H1 (cell line): Measurements from ENCODE around the gene PRR33. TPM values are rescaled to one million over a fixed set of nuclear protein-coding genes. Genes with fewer than 3 reads are reported as not detected.

ENCODE experiments used
- CHD1 ChIP-seq: IDR thresholded peaks from 2 replicates; pipeline ENCODE4 v1.6.1; 2012; ENCODE audit warnings: low read depth, low read length, improper control_type of control experiment
- EZH2 ChIP-seq: fragments of 200-600 bp; sonication (generic); IDR thresholded peaks from 2 replicates; pipeline ENCODE4 v1.7.1; 2012; ENCODE audit warnings: low read depth, mild to moderate bottlenecking, moderate library complexity, low read length, inconsistent platforms; ENCODE audit not compliant: severe bottlenecking
- JUN ChIP-seq: IDR thresholded peaks from 2 replicates; pipeline ENCODE4 v1.6.1; 2011; ENCODE audit warnings: low read depth, mild to moderate bottlenecking, improper control_type of control experiment, low read length
- SRF ChIP-seq: IDR thresholded peaks from 2 replicates; pipeline ENCODE4 v1.6.1; 2011; ENCODE audit warnings: mild to moderate bottlenecking, low read depth, low read length, moderate library complexity
- polyA plus RNA-seq, 7 experiments: library from polyadenylated mRNA; depleted of rRNA in 3 of 7; stranded (reverse) in 5 of 7; unstranded in 2 of 7; fragments of >200 nt in 5 of 7; fragments of 200-250 nt in 2 of 7; gene quantifications; 1 replicate in 5 of 7; 2 replicates in 1 of 7; 4 replicates in 1 of 7; pipeline versions ENCODE4 v1.2.1 to v1.2.3, GENCODE V29; 2011 to 2013; ENCODE audit warnings: missing spikeins in 2 of 7, mixed read lengths in 2 of 7
- total RNA-seq: library from RNA; stranded (reverse); fragmentation: NEBNext Ultra II Directional; extraction: Animal tissue kit (Norgen Biotek cat#: 25700); gene quantifications from 2 replicates; pipeline ENCODE4 v1.2.1, GENCODE V29; 2021
- TF ChIP-seq, protein P1 (sequence below): IDR thresholded peaks from 2 replicates; pipeline ENCODE4 v1.6.1; 2011; ENCODE audit warnings: low read depth, mild to moderate bottlenecking, low read length; ENCODE audit not compliant: insufficient read depth

PRR33 gene
- total and polyA plus RNA-seq, 2 of the 8 experiments (the other 6 are each of a cell fraction or from before 2014, with no cell fraction given): 0.02 TPM; not detected in 1

DNA sequence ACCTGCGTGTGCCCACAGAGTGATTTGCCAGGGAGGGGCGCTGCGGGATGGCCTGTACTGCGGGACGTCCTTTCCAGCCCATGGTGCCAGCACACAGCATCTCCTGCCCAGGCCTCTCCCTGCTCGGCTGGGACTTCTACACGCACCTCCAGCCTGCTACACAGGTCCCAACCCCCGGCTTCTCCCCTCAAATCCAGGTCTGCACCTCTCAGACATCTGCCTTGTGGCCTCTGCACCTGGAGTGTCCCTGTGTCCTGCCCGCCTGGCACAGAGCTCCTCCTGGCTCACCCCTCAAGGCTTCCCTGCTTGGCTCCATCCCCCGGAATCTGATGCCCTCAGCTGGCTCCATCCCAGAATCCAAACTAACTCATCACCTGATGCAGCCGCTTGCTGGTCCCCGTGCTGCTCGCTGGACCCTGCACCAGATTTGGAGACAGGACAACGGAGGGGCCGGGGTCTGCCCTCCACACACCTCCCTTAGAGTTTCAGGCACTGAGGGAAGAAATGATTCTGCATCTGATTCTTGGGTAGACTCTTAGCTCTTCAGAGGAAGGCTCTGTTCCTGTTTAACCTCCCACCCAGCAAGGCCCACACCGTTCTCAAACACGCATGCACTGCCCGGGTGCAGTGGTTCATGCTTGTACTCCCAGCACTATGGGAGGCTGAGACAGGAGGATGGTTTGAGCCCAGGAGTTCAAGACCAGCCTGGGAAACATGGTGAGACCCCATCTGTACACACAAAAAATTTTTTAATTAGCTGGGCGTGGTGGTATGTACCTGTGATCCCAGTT lies 42.9 kb downstream of the PRR33 start (continued):
- TF ChIP-seq JUN (no peak), SRF (no peak), EZH2 (no peak), CHD1 (no peak)
- TF ChIP-seq, protein P1, sequence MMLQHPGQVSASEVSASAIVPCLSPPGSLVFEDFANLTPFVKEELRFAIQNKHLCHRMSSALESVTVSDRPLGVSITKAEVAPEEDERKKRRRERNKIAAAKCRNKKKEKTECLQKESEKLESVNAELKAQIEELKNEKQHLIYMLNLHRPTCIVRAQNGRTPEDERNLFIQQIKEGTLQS: no peak
